Left forelimb (tissue), 1 donor: ENCODE results near the gene NOP56.

Experiments
- DNase-seq: peaks from one replicate; pipeline ENCODE4 v3.0.0-alpha.2; 2018; ENCODE audit warnings: low spot score

NOP56 gene

GRCh38 chr20:2651772-2652723, at the start of gene NOP56:
NOP56 (plus strand) TSS chr20:2652632; CDS start chr20:2652661, 29 bp downstream.
- peak; percentile 99 for DNase-seq

- DNase-seq, result no peak
Observed at GRCh38 chr20:2602746-2603145, 49.7 kb upstream of the NOP56 start.

GRCh38 chr20:2603816-2604505, 48.5 kb upstream of the NOP56 start:
- no peak for DNase-seq

GRCh38 chr20:2604506-2604835, 48.0 kb upstream of the NOP56 start:
- no peak for DNase-seq

GRCh38 chr20:2606507-2607006, 45.9 kb upstream of the NOP56 start:
- DNase-seq, result no peak

GRCh38 chr20:2610326-2610725, 42.1 kb upstream of the NOP56 start:
- no peak for DNase-seq

- DNase-seq, result no peak
Observed at GRCh38 chr20:2610941-2611720, 41.3 kb upstream of the NOP56 start.

- DNase-seq, result no peak
Observed at GRCh38 chr20:2612073-2612472, 40.4 kb upstream of the NOP56 start.

- DNase-seq, result no peak
Observed at GRCh38 chr20:2616634-2617033, 35.8 kb upstream of the NOP56 start.

GRCh38 chr20:2617099-2617714, 35.2 kb upstream of the NOP56 start:
- DNase-seq, result no peak

- DNase-seq, result no peak
Observed at GRCh38 chr20:2618815-2619214, 33.6 kb upstream of the NOP56 start.

GRCh38 chr20:2619337-2619736, 33.1 kb upstream of the NOP56 start:
- DNase-seq, result no peak

GRCh38 chr20:2619961-2620595, 32.4 kb upstream of the NOP56 start:
- no peak for DNase-seq

GRCh38 chr20:2624190-2624589, 28.2 kb upstream of the NOP56 start:
- DNase-seq, result no peak

- no peak for DNase-seq
Observed at GRCh38 chr20:2625062-2625461, 27.4 kb upstream of the NOP56 start.

GRCh38 chr20:2626853-2627541, 25.4 kb upstream of the NOP56 start:
- no peak for DNase-seq

- no peak for DNase-seq
Observed at GRCh38 chr20:2631228-2631627, 21.2 kb upstream of the NOP56 start.

GRCh38 chr20:2633381-2633780, 19.1 kb upstream of the NOP56 start:
- no peak for DNase-seq

GRCh38 chr20:2637246-2637645, 15.2 kb upstream of the NOP56 start:
- no peak for DNase-seq

GRCh38 chr20:2640260-2640659, 12.2 kb upstream of the NOP56 start:
- no peak for DNase-seq

GRCh38 chr20:2640899-2641298, 11.5 kb upstream of the NOP56 start:
- DNase-seq, result no peak
